ENCODE data around the gene EPHB1. TPM values are rescaled to one million over a fixed set of nuclear protein-coding genes. Genes with fewer than 3 reads are reported as not detected.

Gene EPHB1
- total RNA-seq, 1 donor from 2014 or later: 13.7 TPM

- H3K27me3 Mint-ChIP-seq (ENCODE audit: low read depth): no peaks in the 10 kb centered on the region
- H3K4me1 Mint-ChIP-seq: no peaks in the 10 kb centered on the region
- peaks cover 4% of the 10 kb centered on the region for H3K9me3 Mint-ChIP-seq
- H3K27ac Mint-ChIP-seq (ENCODE audit: unreplicated experiment): no peak overlapping the region
- DNase-seq (ENCODE audit: low read depth, low spot score): no peak
- TF ChIP-seq CTCF (conservative IDR thresholded peaks at IDR 0.05): no peak
- peaks cover 2% of the 10 kb centered on the region for H3K36me3 Mint-ChIP-seq (ENCODE audit: low read depth)
- H3K4me3 Mint-ChIP-seq: no peak overlapping the region
Measured at GRCh38 chr3:134873789-134874188, 78.7 kb downstream of the EPHB1 start.

- Mint-ChIP-seq H3K4me1 (peaks cover 4% of the 10 kb centered on the region), H3K9me3 (peaks cover 4% of the 10 kb centered on the region), H3K27ac (ENCODE audit: unreplicated experiment) (no peak overlapping the region), H3K27me3 (ENCODE audit: low read depth) (no peaks in the 10 kb centered on the region), H3K36me3 (ENCODE audit: low read depth) (peaks cover 2% of the 10 kb centered on the region), H3K4me3 (no peak overlapping the region)
- DNase-seq (ENCODE audit: low read depth, low spot score): no peak
- TF ChIP-seq CTCF (conservative IDR thresholded peaks at IDR 0.05): no peak
Measured at GRCh38 chr3:134874737-134875413, 79.8 kb downstream of the EPHB1 start.

- TF ChIP-seq CTCF (conservative IDR thresholded peaks at IDR 0.05): no peak
- H3K9me3 Mint-ChIP-seq: peaks cover 4% of the 10 kb centered on the region
- H3K4me1 Mint-ChIP-seq: peaks cover 14% of the 10 kb centered on the region
- no peak overlapping the region for H3K4me3 Mint-ChIP-seq
- no peaks in the 10 kb centered on the region for H3K27me3 Mint-ChIP-seq (ENCODE audit: low read depth)
- H3K36me3 Mint-ChIP-seq (ENCODE audit: low read depth): peaks cover 2% of the 10 kb centered on the region
- no peak for DNase-seq (ENCODE audit: low read depth, low spot score)
- no peak overlapping the region for H3K27ac Mint-ChIP-seq (ENCODE audit: unreplicated experiment)
Measured at GRCh38 chr3:134876836-134877235, 81.8 kb downstream of the EPHB1 start.

GRCh38 chr3:134877788-134878187, 82.7 kb downstream of the EPHB1 start:
- TF ChIP-seq CTCF (conservative IDR thresholded peaks at IDR 0.05): no peak
- no peaks in the 10 kb centered on the region for H3K27me3 Mint-ChIP-seq (ENCODE audit: low read depth)
- DNase-seq (ENCODE audit: low read depth, low spot score): no peak
- H3K27ac Mint-ChIP-seq (ENCODE audit: unreplicated experiment): no peak overlapping the region
- peaks cover 14% of the 10 kb centered on the region for H3K4me1 Mint-ChIP-seq
- peaks cover 4% of the 10 kb centered on the region for H3K9me3 Mint-ChIP-seq
- peaks cover 2% of the 10 kb centered on the region for H3K36me3 Mint-ChIP-seq (ENCODE audit: low read depth)
- no peak overlapping the region for H3K4me3 Mint-ChIP-seq

GRCh38 chr3:134879990-134880389, 84.9 kb downstream of the EPHB1 start:
- H3K4me1 Mint-ChIP-seq: peaks cover 14% of the 10 kb centered on the region
- no peak overlapping the region for H3K4me3 Mint-ChIP-seq
- no peak for TF ChIP-seq CTCF (conservative IDR thresholded peaks at IDR 0.05)
- H3K36me3 Mint-ChIP-seq (ENCODE audit: low read depth): no peaks in the 10 kb centered on the region
- no peak for DNase-seq (ENCODE audit: low read depth, low spot score)
- H3K27ac Mint-ChIP-seq (ENCODE audit: unreplicated experiment): no peak overlapping the region
- H3K27me3 Mint-ChIP-seq (ENCODE audit: low read depth): no peaks in the 10 kb centered on the region
- no peaks in the 10 kb centered on the region for H3K9me3 Mint-ChIP-seq

All from neural crest cell (in vitro differentiated cells).